GM19455 (cell line): ENCODE results near the gene FAHD2A.
"Not testable (repeated sequence)": the region's sequence is repeated elsewhere in the genome, so short reads cannot be mapped to it uniquely, and the experiment has no call there.

ENCODE experiments used
- ATAC-seq: cut with Tn5 transposase; IDR thresholded peaks from one replicate; pipeline ENCODE4 v1.9.1; 2021; ENCODE audit not compliant: unreplicated experiment

FAHD2A gene, protein sequence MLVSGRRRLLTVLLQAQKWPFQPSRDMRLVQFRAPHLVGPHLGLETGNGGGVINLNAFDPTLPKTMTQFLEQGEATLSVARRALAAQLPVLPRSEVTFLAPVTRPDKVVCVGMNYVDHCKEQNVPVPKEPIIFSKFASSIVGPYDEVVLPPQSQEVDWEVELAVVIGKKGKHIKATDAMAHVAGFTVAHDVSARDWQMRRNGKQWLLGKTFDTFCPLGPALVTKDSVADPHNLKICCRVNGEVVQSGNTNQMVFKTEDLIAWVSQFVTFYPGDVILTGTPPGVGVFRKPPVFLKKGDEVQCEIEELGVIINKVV

GRCh38 chr2:95402370-95403203, at the start of gene FAHD2A:
Gene FAHD2A (plus strand): TSS chr2:95402708. CDS start chr2:95405559, 2,851 bp downstream.
- peak; percentile 97 for ATAC-seq

DNA sequence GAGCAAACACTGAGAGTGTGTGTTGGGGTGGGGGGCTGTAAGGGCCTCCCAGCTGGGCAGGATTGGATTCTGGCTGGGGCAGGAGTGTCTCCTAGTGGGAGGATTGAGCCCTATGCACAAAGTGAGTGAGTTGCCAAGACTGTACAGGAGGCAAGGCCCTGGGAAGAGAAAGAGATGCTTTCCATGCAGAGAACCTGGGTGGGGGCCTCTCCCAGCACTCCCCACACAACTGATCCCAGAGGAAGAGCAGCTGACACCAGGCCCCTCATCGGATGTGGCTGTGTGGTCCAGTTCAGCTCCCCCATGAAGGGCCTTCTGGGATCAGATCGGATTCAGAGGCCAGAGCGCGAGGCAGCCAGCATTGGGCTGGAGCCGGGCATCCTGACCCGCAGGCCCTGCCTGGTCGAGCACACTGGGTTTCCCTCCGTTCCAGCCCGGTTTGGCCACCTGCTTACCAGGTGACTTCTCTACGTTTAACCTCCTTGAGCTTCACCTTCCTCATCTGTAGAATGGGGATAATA, 49.4 kb upstream of the FAHD2A start:
- ATAC-seq: no peak

DNA sequence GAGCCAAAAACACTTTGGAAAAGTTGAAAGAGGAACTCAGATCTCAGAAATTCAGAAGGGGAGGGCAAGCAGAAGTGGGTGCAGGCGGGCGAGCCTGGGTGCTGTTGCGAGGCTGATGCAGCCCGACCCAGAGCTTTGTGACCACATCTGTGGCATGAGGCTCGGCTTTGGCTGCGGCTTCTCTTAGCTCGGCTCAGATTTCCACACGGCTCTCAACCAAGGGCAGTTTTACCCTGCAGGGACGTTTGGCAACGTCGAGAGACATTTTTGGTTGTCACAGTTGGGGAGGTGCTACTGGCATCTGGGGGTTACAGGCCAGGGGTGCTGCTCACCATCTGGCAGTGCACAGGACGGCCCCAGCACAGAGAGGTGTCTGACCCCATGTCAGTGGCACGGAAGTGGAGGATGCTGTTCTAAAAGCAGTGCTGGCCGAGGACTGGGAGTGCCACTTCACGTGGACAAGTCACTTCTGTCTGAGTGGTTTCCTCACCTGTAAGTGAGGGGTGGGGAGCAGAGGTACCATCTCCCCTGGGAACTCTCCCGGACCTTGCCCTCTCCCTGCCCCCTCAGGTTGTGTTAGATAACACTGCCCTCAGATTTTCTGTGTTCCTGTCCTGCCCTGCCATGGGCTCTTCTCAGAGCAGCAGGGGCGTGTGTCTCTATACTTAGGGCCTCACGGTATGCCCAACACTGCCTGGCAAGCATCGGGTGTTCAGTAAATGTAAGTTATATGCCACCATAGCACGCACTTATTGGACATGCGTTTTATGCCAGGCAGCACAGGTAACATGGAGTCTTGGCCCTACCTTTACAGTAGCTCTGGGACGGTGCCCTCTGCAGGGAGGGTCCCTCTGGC, 48.7 kb upstream of the FAHD2A start:
- ATAC-seq: no peak

DNA sequence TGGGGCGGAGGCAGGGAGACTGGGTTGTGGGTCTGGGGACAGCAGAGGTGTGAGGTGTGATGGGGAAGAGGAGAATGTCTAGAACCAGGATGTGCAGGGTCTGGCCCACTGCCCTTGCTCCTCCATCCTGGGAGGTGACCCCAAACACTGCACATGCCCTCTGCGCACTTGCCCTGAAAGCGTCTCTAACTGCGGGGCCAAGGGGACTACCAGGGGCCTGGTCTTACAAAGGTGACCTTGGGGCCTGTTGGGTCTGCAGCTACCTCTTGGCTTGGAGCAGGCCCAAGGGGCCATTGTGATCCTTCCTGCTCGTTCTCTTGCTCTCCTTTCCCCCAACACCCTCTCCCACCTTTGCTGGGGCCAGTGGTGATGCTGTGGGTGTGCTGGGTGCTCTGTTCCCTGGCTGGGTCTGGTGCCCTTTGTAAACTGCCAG, 48.0 kb upstream of the FAHD2A start:
- no peak for ATAC-seq

- no peak for ATAC-seq
Measured at GRCh38 chr2:95354925-95355324, 47.6 kb upstream of the FAHD2A start.

GRCh38 chr2:95355486-95355885, 47.0 kb upstream of the FAHD2A start:
- not testable (repeated sequence) for ATAC-seq

DNA sequence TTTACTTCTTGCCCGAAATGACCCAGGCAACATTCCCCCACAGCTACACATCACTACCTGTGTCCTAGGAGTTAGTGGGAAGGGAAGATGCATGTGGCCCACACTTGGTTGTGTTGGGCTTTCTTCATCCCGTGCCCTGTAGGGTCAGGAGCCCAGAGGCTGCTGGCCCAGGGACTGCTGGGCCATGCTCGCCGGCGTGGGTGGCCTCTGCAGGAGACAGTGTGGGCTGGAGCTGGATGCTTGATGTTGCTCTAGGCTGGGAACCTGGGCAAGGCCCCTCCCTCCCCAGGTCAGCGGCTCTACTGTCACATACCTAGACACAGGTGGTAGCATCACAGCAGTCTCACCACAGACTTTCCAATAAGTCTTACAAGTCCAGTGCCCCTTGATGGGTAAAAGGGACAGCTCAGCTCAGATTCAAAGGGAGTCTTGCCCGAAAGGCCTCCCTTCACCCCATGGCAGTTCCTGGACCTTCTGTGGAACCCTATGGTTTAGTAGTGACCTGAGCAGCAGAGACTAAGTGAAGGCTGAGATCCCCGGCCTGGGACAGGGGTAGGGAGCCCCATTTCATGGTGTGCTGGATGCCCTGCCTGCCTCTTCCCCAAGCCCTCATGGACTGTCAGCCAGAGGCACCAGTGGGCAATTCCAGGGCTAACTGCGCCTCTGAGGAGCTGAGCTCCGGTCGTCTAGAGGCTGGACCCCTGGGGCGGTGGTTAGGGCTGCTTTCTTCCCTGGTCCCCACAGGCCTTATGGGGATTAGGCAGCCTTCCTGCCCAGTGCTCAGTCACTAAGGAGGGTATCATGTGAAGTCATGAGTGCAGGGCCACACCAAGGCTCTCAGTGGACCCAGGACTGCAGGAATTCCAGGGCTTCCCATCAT, 45.4 kb upstream of the FAHD2A start:
- no peak for ATAC-seq

DNA sequence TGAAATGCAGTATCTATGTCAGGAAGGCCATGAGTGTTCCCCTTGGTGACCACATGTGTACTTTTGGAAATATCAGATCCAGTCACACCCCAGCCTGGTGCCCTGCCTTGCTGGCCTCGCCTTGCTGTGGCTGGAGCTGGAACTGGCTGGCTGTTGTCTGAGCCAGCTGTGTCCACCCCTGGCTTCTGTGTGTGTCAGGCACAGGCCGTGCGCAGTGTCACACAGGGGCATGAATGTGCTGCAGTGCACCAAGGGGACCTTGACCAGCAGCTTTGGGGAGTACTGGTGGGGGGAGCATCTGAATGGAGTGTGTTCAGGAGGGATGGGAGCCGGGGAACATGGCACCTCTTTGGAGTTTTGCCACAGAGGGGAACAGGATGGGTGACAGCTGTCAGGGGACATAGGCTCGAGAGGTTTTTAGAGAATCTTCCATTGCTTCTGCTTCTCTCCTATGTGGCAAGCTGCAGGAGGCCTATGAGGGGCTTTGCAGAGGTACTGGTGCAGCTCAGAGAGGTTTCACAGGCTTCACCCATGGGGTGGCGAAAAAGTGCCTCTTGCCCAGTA, 44.7 kb upstream of the FAHD2A start:
- no peak for ATAC-seq

DNA sequence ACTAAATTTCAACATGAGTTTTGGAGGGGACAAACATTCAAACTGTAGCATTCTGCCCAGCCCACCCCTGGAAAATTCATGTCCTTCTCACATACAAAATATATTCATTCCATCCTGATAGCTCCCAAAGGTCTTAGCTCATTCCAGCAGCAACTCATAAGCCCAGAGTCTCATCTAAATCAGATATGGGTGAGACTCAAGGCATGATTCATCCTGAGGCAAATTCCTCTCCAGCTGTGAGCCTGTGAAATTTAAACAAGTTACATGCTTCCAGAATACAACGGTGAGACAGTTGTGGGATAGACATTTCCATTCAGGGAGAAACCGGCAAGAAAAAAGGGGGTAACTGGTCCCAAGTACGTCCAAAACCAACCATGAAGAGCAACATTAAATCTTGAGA, 43.5 kb upstream of the FAHD2A start:
- no peak for ATAC-seq

- no peak for ATAC-seq
Measured at GRCh38 chr2:95359501-95359930, 43.0 kb upstream of the FAHD2A start.

GRCh38 chr2:95361216-95361980, 41.1 kb upstream of the FAHD2A start:
- no peak for ATAC-seq

DNA sequence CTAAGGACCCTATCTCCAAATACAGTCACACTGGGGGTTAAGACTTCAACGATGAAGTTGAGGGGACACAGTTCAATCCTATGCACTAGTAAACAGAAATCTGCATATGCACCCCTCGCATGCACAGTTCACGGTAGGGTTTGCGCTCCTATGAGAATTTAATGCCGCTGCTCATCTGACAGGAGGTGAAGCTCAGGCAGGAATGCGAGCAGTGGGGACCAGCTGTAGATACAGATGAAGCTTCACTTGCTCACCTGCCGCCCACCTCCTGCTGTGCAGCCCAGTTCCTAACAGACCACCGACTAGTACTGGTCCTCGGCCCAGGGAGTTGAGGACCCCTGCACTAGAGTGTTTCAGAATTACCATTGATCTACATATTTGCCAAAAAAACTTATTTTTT, 40.0 kb upstream of the FAHD2A start:
- no peak for ATAC-seq

DNA sequence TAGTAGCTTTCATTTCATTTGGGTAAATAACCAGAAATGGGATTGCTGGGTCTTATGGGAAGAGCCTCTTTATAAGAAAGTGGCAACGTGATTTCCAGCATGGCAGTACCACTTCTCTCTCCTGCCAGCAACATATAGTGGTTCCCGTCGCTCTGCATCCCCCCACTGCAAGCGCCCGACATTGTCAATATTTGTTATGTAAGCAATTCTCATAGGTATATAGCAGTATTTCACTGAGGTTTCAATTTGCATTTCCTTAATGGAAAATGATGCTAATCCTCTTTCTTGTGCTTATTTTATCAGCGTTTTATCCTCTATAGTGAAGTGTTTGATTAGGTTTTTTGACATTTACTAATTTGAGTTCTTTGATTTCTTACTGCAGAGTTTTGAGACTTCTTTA, 36.0 kb upstream of the FAHD2A start:
- ATAC-seq: no peak

DNA sequence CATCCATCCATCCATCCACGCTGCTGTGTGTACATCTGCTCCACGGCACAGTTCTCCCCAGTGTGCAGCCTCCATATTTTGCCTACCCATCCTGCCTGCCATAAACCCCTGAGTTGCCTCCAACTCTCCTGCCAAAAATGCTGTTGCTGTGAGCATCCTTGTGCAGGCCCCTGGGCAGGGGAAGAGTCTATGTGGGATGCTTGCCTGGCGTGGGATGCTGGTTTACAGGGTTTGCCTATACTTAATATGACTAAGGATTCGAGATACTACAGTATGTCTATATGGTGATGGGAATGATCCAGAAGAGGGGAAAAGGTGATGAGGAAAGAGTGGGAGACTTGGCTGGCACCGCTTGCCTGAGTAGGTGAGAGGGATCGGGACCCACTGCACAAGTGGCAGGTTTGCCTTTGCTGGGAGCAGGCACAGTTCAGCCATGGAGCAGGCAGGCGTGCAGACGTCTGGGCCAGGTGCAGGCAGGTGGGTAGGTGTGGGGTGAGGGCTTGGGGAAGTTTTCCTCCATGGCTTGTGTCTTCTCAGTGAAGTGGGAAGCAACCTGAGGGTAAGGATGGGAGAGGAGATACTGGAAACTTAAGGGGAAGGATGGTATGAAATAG, 30.2 kb upstream of the FAHD2A start:
- no peak for ATAC-seq

DNA sequence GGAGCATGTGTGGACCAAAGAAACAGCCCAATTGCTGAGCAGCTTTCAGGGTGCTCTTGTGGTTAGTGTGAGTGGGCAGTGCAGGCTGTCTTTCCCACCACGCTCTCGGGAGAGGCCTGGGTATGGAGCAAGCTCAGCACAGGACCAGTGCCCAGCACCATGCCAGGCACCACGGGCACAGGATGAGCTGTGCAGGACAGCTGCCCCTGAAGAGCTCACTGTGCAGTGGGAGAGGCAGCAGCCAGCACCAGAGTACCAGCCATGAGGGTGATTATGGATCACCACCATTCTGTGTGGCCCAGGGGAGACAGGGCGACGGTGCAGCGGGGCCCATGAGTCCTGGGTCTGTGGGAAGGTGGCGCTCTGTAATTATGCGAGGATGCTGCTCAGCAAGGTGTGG, 29.7 kb upstream of the FAHD2A start:
- ATAC-seq: no peak

- no peak for ATAC-seq
Measured at GRCh38 chr2:95374029-95374428, 28.5 kb upstream of the FAHD2A start.

GRCh38 chr2:95374451-95374920, 28.0 kb upstream of the FAHD2A start:
- ATAC-seq: no peak

- no peak for ATAC-seq
Measured at GRCh38 chr2:95374921-95375471, 27.5 kb upstream of the FAHD2A start.
